Endothelial cell of umbilical vein (primary cell): Measurements from ENCODE around the gene CMSS1.

Experiments
- CTCF ChIP-seq, 2 donors: IDR thresholded peaks; 1 replicate in 1 of 2; 2 replicates in 1 of 2; pipeline ENCODE4 v1.5.1; 2011; ENCODE audit warnings: low read length in 2 of 2, mild to moderate bottlenecking in 2 of 2, moderate library complexity in 2 of 2, control low read depth in 1 of 2, inconsistent platforms in 1 of 2, low read depth in 1 of 2; ENCODE audit not compliant: insufficient read depth in 1 of 2; ENCODE audit errors: extremely low read depth in 1 of 2
- EZH2 ChIP-seq: IDR thresholded peaks from 2 replicates; pipeline ENCODE4 v1.6.1; 2012; ENCODE audit warnings: borderline replicate concordance, low read depth, mild to moderate bottlenecking, moderate library complexity, low read length, inconsistent platforms; ENCODE audit not compliant: severe bottlenecking
- FOS ChIP-seq: IDR thresholded peaks from 2 replicates; pipeline ENCODE4 v1.6.1; 2011; ENCODE audit warnings: mild to moderate bottlenecking, low read length, moderate library complexity, borderline replicate concordance; ENCODE audit not compliant: insufficient read depth
- GATA2 ChIP-seq: IDR thresholded peaks from 2 replicates; pipeline ENCODE4 v1.7.0; 2011; ENCODE audit warnings: low read depth, mild to moderate bottlenecking, moderate library complexity, mixed read lengths, low read length; ENCODE audit not compliant: insufficient read length, insufficient read depth
- JUN ChIP-seq: IDR thresholded peaks from 2 replicates; pipeline ENCODE4 v1.6.1; 2011; ENCODE audit warnings: borderline replicate concordance, low read depth; ENCODE audit not compliant: insufficient read length, insufficient read depth
- MAX ChIP-seq: IDR thresholded peaks from 2 replicates; pipeline ENCODE4 v1.6.1; 2011; ENCODE audit not compliant: insufficient read depth, insufficient read length
- MYC ChIP-seq: IDR thresholded peaks from one replicate; pipeline ENCODE4 v1.6.1; 2011; ENCODE audit warnings: mild to moderate bottlenecking, low read depth, low read length
- POLR2A ChIP-seq: IDR thresholded peaks from 2 replicates; pipeline ENCODE4 v1.6.1; 2012; ENCODE audit warnings: low read depth, mild to moderate bottlenecking, control low read depth, low read length
- POLR2AphosphoS5 ChIP-seq: IDR thresholded peaks from 2 replicates; pipeline ENCODE4 v1.6.1; 2012; ENCODE audit warnings: low read depth, mild to moderate bottlenecking, control low read depth, low read length, moderate library complexity; ENCODE audit not compliant: insufficient read depth

GRCh38 chr3:99920481-99921376 lies 103.1 kb downstream of the CMSS1 start:
- TF ChIP-seq POLR2AphosphoS5 (no peak), CTCF (IDR thresholded peaks at IDR 0.05; ENCODE audit: extremely low read depth in 1 of 2, insufficient read depth in 1 of 2, low read depth in 1 of 2, low read length in 2 of 2) (no peak), GATA2 (no peak), EZH2 (no peak), POLR2A (no peak), JUN (no peak), MAX (no peak), MYC (no peak), FOS (no peak)
